GM12872 (cell line): ENCODE data around the gene LRRC71.

Source experiments
- TF ChIP-seq, protein P1 (sequence below): IDR thresholded peaks from 3 replicates; pipeline ENCODE4 v1.5.1; 2011; ENCODE audit warnings: low read depth, mild to moderate bottlenecking, low read length, moderate library complexity; ENCODE audit not compliant: insufficient read depth

The LRRC71 gene

DNA sequence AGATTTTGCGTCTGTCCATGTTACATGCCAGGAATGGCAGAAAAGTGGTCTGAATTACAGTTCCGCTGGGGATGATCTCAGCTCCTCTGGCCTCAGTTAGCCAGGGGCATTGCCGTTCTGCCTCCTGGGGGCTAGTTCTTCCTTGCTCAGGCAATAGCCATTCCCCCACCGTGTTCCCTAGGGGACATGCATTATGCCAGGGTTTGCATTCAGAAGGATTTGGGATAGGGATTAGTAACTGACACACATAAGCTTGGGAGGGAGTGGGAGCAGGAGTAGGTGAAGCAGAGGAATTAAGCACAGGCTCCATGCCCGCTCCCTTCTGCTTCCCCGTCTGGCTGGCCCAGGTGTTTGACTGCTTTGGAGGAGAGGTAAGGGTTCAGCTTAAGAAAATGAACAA is 12.7 kb downstream of the LRRC71 start:
- TF ChIP-seq, protein P1, sequence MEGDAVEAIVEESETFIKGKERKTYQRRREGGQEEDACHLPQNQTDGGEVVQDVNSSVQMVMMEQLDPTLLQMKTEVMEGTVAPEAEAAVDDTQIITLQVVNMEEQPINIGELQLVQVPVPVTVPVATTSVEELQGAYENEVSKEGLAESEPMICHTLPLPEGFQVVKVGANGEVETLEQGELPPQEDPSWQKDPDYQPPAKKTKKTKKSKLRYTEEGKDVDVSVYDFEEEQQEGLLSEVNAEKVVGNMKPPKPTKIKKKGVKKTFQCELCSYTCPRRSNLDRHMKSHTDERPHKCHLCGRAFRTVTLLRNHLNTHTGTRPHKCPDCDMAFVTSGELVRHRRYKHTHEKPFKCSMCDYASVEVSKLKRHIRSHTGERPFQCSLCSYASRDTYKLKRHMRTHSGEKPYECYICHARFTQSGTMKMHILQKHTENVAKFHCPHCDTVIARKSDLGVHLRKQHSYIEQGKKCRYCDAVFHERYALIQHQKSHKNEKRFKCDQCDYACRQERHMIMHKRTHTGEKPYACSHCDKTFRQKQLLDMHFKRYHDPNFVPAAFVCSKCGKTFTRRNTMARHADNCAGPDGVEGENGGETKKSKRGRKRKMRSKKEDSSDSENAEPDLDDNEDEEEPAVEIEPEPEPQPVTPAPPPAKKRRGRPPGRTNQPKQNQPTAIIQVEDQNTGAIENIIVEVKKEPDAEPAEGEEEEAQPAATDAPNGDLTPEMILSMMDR = no peak

DNA sequence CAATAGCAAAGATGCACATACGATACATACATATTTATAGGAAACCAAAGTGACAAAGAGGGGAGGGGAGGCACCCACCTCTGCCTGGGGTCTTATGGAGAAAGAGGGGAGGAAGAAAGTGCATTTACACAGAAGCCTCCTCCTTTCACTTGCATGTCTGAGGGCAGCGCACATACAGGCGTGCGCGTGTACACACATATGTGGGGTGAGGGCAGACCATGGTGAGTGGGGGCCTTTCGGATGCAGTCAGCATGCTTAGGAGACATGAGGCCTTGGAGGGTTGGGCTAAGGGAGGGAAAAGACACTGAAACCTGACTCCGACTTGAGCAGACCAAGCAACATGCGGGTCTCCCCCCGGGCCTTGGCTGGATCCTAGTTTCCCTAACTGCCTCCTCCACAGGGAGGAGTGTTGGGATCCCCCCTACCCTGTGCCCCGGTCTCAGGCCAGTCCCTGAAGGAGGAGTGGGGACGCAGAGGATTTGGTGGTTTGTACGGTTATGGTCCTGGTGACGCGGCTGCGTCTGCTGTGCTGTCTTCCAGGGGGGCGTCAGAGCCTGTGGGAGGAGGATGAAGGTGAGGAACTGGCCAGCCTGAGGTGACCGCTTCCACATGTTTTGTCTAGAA is 15.2 kb downstream of the LRRC71 start:
- TF ChIP-seq, protein P1 = no peak

DNA sequence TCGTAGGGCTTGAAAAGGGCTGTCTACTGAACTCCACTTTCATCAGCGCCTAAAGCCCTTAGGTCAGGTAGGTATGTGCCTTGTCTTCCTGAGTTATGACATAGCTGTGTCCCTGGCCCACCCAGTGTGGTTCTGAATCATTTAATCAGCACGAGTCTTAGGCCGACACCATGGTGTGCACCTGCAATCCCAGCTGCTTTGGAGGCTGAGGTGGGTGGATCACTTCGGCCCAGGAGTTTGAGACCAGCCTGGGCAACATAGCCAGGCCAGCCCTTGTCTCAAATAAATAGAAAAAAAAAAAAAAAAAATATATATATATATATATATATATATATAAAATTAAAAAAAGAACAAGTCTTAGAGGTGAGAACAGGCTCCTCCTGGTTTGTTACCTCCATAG is 15.8 kb downstream of the LRRC71 start:
- TF ChIP-seq, protein P1 = no peak

DNA sequence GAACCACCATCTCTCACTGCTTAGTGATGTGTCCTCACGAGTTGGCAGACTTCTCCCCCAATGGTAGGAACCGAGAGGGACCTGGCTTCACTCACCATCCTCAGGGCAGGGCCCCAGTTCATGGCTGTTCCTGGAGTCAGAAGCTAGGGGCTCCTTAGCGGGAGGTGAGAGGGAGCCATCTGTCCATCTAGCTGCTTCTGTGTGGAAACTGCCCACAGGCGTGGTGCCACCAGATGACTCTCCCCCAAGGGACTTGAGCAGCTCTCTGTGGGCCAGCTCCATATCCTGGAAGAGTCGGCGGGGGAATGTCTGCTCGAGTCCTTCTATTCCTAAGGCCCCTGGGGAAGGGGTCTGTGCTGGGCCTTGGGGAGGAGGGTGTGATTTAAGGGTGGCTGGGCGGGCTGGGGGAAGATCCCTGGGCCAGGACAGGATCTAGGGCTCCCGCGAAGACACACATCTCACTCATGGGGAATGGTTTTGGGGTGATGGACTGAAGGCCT is 16.3 kb downstream of the LRRC71 start:
- TF ChIP-seq, protein P1 = no peak

DNA sequence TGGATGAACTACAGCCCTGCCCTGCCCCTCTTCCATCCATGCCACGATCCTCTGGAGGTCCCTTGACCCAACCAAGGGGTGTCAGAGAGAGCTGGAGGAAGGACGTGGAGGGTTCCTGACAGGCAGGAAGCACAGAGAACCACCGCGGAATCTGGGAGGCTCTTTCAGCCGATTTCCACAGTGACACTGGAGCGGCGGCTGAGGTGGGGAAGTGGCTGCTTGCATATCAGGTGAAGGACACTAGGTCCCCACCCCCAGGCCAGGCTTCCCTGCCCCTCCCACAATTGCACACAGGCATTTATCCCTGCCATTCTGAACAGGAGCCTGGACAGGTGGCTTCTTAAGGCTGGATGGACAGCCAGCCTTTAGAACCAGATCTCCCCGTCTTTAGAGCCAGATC is 17.5 kb downstream of the LRRC71 start:
- TF ChIP-seq, protein P1 = no peak

DNA sequence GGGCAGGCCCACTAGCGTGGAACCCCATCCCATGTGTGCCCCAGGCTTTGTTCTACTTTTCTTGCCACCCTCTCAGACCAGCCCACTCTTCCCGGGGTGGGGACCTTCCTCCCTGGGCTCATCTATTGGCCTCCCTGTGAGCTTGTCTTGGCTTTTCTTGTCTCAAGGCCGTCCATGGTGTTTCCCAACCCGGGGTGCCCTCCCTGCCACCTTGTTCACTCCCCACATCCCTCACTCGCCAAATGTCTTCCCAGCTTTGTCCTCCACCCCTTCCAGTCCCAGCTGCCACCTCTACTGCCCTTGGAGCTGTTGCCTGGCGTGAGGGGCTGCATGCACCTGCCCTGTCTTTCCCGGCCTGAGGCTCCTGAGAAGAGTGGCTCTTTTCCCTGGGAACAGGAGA is 18.4 kb downstream of the LRRC71 start:
- TF ChIP-seq, protein P1 = no peak

DNA sequence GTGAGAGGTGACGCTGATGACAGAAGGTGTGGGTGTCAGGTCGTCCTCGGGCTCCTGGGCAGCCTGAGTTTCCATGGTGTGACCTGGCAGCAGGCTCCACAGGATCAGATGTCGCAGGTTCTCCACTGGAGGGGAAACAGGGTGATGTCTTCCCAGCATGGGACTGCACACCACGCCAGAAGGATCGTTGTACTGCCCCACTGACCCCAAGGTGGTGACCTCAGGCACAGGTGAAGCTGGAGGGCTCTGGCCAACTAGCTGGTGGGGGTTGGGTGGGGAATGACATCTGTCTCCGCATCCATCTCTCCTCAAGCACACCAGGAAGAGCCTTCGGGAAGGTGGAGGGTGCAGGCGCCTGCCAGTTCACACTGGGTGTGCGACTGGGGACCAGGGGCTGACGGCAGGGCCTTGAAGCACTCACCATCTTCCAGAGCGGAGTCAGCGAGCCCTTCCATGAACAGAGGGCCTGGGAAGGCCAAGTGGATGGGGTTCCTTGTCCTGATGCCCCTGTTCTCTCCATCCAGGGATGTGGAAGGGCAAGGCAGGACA is 19.4 kb downstream of the LRRC71 start:
- TF ChIP-seq, protein P1 = no peak
